Type B pancreatic cell (in vitro differentiated cells): Measurements from ENCODE around the gene FCER1G. TPM values are rescaled to one million over a fixed set of nuclear protein-coding genes. Genes with fewer than 3 reads are reported as not detected.

Source experiments
- DNase-seq: peaks from one replicate; pipeline ENCODE4 v3.0.0; 2021; ENCODE audit warnings: mixed read lengths; ENCODE audit not compliant: unreplicated experiment; ENCODE audit errors: extremely low spot score
- H3K27ac Mint-ChIP-seq: 2 replicates; pipeline ENCODE4 v1.8.0; 2021; ENCODE audit warnings: mild to moderate bottlenecking, mixed read lengths
- H3K27me3 Mint-ChIP-seq: 2 replicates; pipeline ENCODE4 v1.8.0; 2021; ENCODE audit warnings: mixed read lengths
- H3K36me3 Mint-ChIP-seq: 2 replicates; pipeline ENCODE4 v1.8.0; 2021; ENCODE audit warnings: mixed read lengths
- H3K4me1 Mint-ChIP-seq: one replicate; pipeline ENCODE4 v1.8.0; 2021; ENCODE audit warnings: mixed read lengths; ENCODE audit not compliant: unreplicated experiment
- H3K4me3 Mint-ChIP-seq: 2 replicates; pipeline ENCODE4 v1.8.0; 2021; ENCODE audit warnings: mild to moderate bottlenecking, mixed read lengths
- H3K9me3 Mint-ChIP-seq: 2 replicates; pipeline ENCODE4 v1.8.0; 2021; ENCODE audit warnings: mixed read lengths
- total RNA-seq: library from RNA; stranded (reverse); gene quantifications from 2 replicates; pipeline ENCODE4 v1.2.1, GENCODE V29; 2021; ENCODE audit warnings: low replicate concordance
- TF ChIP-seq, protein P1 (sequence below): fragments of 200-600 bp; sonication (generic); conservative IDR thresholded peaks from 2 replicates; pipeline ENCODE4 v1.5.0; 2021; ENCODE audit warnings: antibody characterized with exemption, mild to moderate bottlenecking

Gene FCER1G
- total RNA-seq, 1 donor from 2014 or later = 0.80 TPM

DNA sequence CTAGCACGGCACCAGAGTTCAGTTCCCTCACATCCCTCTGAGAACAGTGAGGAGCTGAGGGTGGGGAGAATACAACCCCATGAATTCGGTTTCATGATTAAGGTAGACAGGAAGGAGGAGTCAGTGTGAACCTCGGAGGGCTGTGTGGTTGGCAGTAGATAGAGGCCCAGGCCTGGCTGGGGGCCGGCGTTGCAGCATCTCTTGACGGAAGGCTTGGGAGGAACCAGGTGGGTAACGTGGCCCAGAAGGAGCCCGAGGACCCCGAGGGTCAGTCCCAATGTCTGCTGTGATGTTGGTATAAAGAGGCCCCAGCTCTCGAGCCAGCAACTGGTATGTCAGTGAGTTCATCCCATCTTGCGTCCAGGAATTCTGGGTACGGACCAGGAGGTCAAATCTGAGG, 43.4 kb upstream of the FCER1G start:
- Mint-ChIP-seq H3K27me3 (no peaks in the 10 kb centered on the region), H3K36me3 (peaks cover 18% of the 10 kb centered on the region), H3K4me3 (no peak overlapping the region), H3K9me3 (no peaks in the 10 kb centered on the region), H3K4me1 (peaks cover 15% of the 10 kb centered on the region), H3K27ac (no peak overlapping the region)
- TF ChIP-seq, protein P1, sequence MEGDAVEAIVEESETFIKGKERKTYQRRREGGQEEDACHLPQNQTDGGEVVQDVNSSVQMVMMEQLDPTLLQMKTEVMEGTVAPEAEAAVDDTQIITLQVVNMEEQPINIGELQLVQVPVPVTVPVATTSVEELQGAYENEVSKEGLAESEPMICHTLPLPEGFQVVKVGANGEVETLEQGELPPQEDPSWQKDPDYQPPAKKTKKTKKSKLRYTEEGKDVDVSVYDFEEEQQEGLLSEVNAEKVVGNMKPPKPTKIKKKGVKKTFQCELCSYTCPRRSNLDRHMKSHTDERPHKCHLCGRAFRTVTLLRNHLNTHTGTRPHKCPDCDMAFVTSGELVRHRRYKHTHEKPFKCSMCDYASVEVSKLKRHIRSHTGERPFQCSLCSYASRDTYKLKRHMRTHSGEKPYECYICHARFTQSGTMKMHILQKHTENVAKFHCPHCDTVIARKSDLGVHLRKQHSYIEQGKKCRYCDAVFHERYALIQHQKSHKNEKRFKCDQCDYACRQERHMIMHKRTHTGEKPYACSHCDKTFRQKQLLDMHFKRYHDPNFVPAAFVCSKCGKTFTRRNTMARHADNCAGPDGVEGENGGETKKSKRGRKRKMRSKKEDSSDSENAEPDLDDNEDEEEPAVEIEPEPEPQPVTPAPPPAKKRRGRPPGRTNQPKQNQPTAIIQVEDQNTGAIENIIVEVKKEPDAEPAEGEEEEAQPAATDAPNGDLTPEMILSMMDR = no peak
- no peak for DNase-seq

DNA sequence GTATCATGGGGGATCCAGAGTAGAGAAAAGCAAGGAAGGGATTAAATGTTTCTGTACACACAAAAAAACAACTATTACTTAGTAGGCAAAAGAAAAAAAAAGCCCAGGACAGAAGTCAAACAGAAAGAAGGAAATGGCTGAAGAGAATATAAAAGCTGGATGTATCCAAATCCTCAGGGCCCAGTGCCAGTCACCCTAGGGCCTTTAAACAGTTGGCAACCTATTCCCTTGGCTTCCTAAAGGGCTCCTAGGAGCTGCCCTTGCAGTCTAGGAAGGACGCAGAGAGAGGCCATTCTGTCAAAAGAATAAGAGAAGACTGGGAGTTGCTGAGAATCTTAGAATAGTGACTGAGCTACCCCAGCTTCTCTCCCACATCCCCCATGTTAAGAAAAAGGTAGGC, 42.7 kb upstream of the FCER1G start:
- Mint-ChIP-seq H3K36me3 (peaks cover 21% of the 10 kb centered on the region), H3K27ac (peak overlapping the region; percentile 43), H3K4me3 (no peak overlapping the region), H3K9me3 (no peaks in the 10 kb centered on the region), H3K27me3 (no peaks in the 10 kb centered on the region), H3K4me1 (peaks cover 18% of the 10 kb centered on the region)
- no peak for DNase-seq
- TF ChIP-seq, protein P1 = no peak

DNA sequence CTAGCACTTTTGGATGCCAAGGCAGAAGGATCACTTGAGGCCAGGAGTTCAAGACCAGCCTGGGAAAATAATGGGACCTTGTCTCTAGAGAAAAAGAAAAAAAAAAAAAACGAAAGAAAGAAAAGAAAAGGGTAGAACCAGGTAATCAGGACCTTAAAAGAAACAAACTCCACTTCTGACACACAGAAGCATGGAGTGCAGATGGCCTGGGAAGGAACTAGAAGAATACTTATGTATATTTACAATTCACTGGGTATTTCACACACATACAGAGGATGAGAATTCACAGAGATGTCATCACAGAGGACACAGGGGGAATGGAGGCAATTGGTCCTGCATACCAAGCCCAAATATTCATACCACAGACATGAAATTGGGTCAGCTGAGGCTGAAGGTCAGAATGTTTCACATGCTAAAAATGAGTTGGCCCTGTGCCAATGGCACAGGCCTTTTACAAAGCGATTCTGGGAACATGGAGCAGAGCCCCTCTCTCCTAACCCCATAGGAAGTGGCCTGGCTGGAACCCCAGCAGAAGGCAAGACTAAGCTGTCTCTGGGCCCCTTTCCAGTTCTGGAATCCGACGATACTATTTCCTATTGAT, 42.2 kb upstream of the FCER1G start:
- peaks cover 22% of the 10 kb centered on the region for H3K4me1 Mint-ChIP-seq
- no peaks in the 10 kb centered on the region for H3K27me3 Mint-ChIP-seq
- TF ChIP-seq, protein P1 = no peak
- H3K9me3 Mint-ChIP-seq = no peaks in the 10 kb centered on the region
- H3K36me3 Mint-ChIP-seq = peaks cover 21% of the 10 kb centered on the region
- no peak for DNase-seq
- no peak overlapping the region for H3K4me3 Mint-ChIP-seq
- peak overlapping the region; percentile 43 for H3K27ac Mint-ChIP-seq

DNA sequence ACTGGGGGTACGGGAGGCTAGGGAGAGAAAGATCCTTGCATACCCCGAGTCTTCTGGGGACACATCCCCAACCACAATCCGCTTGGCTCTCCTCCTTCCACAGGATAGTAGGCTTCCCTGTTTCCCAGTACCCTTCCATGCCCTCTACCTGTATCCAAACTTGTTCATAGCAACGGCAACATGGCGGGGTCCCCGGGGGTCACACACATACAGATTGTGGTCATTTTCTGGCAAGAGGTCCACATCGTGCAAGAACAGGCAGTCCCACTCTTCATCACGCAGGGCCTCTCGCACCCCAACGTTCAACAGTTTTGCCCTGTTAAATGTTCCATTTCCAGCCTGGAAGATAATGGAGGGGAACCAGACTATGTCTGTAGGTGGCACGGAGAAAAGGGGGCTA, 41.4 kb upstream of the FCER1G start:
- no peaks in the 10 kb centered on the region for H3K27me3 Mint-ChIP-seq
- no peaks in the 10 kb centered on the region for H3K9me3 Mint-ChIP-seq
- no peak overlapping the region for H3K27ac Mint-ChIP-seq
- no peak overlapping the region for H3K4me3 Mint-ChIP-seq
- peaks cover 21% of the 10 kb centered on the region for H3K36me3 Mint-ChIP-seq
- H3K4me1 Mint-ChIP-seq = peaks cover 26% of the 10 kb centered on the region
- TF ChIP-seq, protein P1 = no peak
- DNase-seq = no peak

DNA sequence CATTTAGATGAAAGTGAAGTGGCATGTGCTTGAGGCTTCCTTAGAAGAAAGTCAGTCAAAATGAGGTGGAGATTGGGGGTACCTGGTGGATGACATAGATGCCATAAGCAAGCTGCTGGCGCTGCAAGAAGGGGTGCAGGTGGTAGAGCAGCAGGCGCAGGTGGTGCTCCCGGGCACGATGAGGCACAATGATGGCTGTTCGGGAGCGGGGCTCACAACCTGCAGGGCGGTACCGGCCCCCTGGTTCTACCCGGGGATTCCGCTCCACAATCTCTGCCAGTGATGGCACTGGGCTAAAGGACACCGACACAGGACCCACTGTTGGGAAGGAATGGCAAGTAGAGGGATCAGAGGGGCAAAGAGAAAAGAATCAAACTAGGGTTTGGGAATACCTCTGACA, 40.2 kb upstream of the FCER1G start:
- peaks cover 26% of the 10 kb centered on the region for H3K4me1 Mint-ChIP-seq
- H3K36me3 Mint-ChIP-seq = peaks cover 21% of the 10 kb centered on the region
- TF ChIP-seq, protein P1 = no peak
- no peak for DNase-seq
- H3K9me3 Mint-ChIP-seq = no peaks in the 10 kb centered on the region
- H3K27me3 Mint-ChIP-seq = no peaks in the 10 kb centered on the region
- H3K27ac Mint-ChIP-seq = no peak overlapping the region
- H3K4me3 Mint-ChIP-seq = peak overlapping the region; percentile 46
